Natural killer cell (primary cell): ENCODE data around the gene SPINDOC. TPM values are rescaled to one million over a fixed set of nuclear protein-coding genes. Genes with fewer than 3 reads are reported as not detected.

ENCODE experiments used
- ATAC-seq, 3 donors: fragments of 150-1000 bp in 2 of 3; fragments of 200-7000 bp in 1 of 3; cut with Tn5 transposase; 1 replicate in 1 of 3; 2 replicates in 2 of 3; pipeline ENCODE4 v1.10.0; 2021; ENCODE audit warnings: mild to moderate bottlenecking in 2 of 3, moderate library complexity in 2 of 3
- DNase-seq, 2 donors: peaks; one replicate each; pipeline versions ENCODE4 v3.0.0 to v3.0.0-alpha.2; 2013 to 2021; ENCODE audit warnings: mixed read lengths in 1 of 2
- H3K27ac ChIP-seq: one replicate; pipeline ENCODE4 v1.5.1; 2013; ENCODE audit warnings: mild to moderate bottlenecking, low read length
- H3K27me3 ChIP-seq: one replicate; pipeline ENCODE4 v1.6.1; 2013; ENCODE audit warnings: low read length; ENCODE audit not compliant: control insufficient read depth, insufficient read depth
- H3K36me3 ChIP-seq: one replicate; pipeline ENCODE4 v1.6.1; 2013; ENCODE audit warnings: low read length; ENCODE audit not compliant: control insufficient read depth, insufficient read depth
- H3K4me1 ChIP-seq: one replicate; pipeline ENCODE4 v1.6.1; 2013; ENCODE audit warnings: low read length; ENCODE audit not compliant: control insufficient read depth, insufficient read depth
- H3K4me3 ChIP-seq: one replicate; pipeline ENCODE4 v1.5.1; 2013; ENCODE audit warnings: low read length
- H3K9me3 ChIP-seq: one replicate; pipeline ENCODE4 v1.6.1; 2013; ENCODE audit warnings: low read length; ENCODE audit not compliant: control insufficient read depth, insufficient read depth
- H3K27ac Mint-ChIP-seq, 2 donors: one replicate each; pipeline ENCODE4 v1.8.0; 2022; ENCODE audit warnings: mild to moderate bottlenecking in 2 of 2, mixed read lengths in 2 of 2, moderate library complexity in 1 of 2
- H3K27me3 Mint-ChIP-seq, 2 donors: one replicate each; pipeline ENCODE4 v1.8.0; 2022; ENCODE audit warnings: low read depth in 2 of 2, mixed read lengths in 2 of 2
- H3K36me3 Mint-ChIP-seq: one replicate; pipeline ENCODE4 v1.8.0; 2022; ENCODE audit warnings: mixed read lengths
- H3K4me1 Mint-ChIP-seq, 2 donors: one replicate each; pipeline ENCODE4 v1.8.0; 2022; ENCODE audit warnings: mixed read lengths in 2 of 2
- H3K4me3 Mint-ChIP-seq: one replicate; pipeline ENCODE4 v1.8.0; 2022; ENCODE audit warnings: mild to moderate bottlenecking, moderate library complexity, mixed read lengths
- H3K9me3 Mint-ChIP-seq, 2 donors: one replicate each; pipeline ENCODE4 v1.8.0; 2022; ENCODE audit warnings: mixed read lengths in 2 of 2
- CTCF ChIP-seq: fragments of 200-600 bp; IDR thresholded peaks from one replicate; pipeline ENCODE4 v1.8.0; 2022; ENCODE audit warnings: antibody characterized with exemption
- WGBS: methylation state at CpG from one replicate; pipeline ENCODE4 v1.1.7; 2013; ENCODE audit warnings: missing lambda C conversion rate; ENCODE audit not compliant: insufficient coverage; 5-methylcytosine and 5-hydroxymethylcytosine counted together
- intact Hi-C: fragments of 100-400 bp; cut with micrococcal nuclease; formaldehyde crosslinking; loops from one replicate; pipeline ENCODE4 v1.14.2; 2022
- total RNA-seq, 4 donors: library from RNA; stranded (reverse); fragments of 120-200 nt in 1 of 4; gene quantifications; one replicate each; pipeline versions ENCODE4 v1.2.3 to v1.2.4, GENCODE V29; 2013 to 2022

SPINDOC gene
- total RNA-seq, 3 donors from 2014 or later (not counting 1 experiment from before 2014, with no cell fraction given) = 15.6 to 25.3 (median 21.1) TPM

GRCh38 chr11:63851364-63851763 lies 38.1 kb downstream of the SPINDOC start:
- H3K4me3 Mint-ChIP-seq = peak overlapping the region; percentile 26
- 27% methylated on average over 2 of the region's 2 CpGs for WGBS
- no peaks in the 10 kb centered on the region for H3K9me3 ChIP-seq
- H3K4me1 Mint-ChIP-seq = peaks cover 65 to 70% of the 10 kb centered on the region in 2 donors
- no peaks in the 10 kb centered on the region for H3K27me3 ChIP-seq
- no peaks in the 10 kb centered on the region for H3K27me3 Mint-ChIP-seq
- peak overlapping the region; percentile 60 for H3K27ac ChIP-seq
- peak overlapping the region; percentile 90 to 91 for H3K27ac Mint-ChIP-seq
- intact Hi-C loops = no loop called here
- no peak overlapping the region for H3K4me3 ChIP-seq
- no peak for TF ChIP-seq CTCF
- peaks cover 43% of the 10 kb centered on the region for H3K4me1 ChIP-seq
- no peaks in the 10 kb centered on the region for H3K36me3 Mint-ChIP-seq
- no peaks in the 10 kb centered on the region for H3K9me3 Mint-ChIP-seq
- H3K36me3 ChIP-seq = peaks cover 6% of the 10 kb centered on the region
- ATAC-seq (peak in 1 of 3 donors; percentile 55), DNase-seq (peak in 1 of 2 donors; percentile 42)

DNA sequence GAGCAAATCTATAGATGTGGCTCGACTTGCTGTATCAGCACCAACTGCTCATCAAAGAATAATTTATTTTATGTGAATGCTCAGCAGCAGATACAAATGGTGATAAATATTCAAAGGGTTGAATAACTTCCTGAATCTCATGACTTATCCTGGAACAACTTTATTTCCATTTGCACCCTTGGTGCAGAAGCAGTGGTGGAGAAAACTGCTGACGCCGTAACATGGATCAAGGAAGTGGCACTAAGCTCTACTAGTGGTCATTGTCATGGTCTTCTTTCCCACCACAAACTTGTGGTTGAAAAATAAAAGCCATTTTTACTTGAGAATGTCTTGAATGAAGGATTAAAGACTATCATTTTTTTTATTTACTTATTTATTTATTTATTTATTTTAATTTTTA lies 40.2 kb downstream of the SPINDOC start:
- TF ChIP-seq CTCF = no peak
- intact Hi-C loops = loop anchor here (2.0 kb wide), 1 partner anchor 13 kb away; no protein-coding TSS in a partner anchor
- H3K9me3 Mint-ChIP-seq = no peaks in the 10 kb centered on the region
- no peaks in the 10 kb centered on the region for H3K36me3 Mint-ChIP-seq
- H3K9me3 ChIP-seq = no peaks in the 10 kb centered on the region
- peak overlapping the region; percentile 9 for H3K4me3 Mint-ChIP-seq
- H3K27me3 ChIP-seq = no peaks in the 10 kb centered on the region
- H3K4me1 Mint-ChIP-seq = peaks cover 59 to 63% of the 10 kb centered on the region in 2 donors
- H3K4me3 ChIP-seq = no peak overlapping the region
- no peak overlapping the region for H3K27ac ChIP-seq
- DNase-seq (no peak), ATAC-seq (peak in 1 of 3 donors; percentile 15)
- no peaks in the 10 kb centered on the region for H3K27me3 Mint-ChIP-seq
- peak overlapping the region; percentile 90 to 91 for H3K27ac Mint-ChIP-seq
- 27% methylated on average over 2 of the region's 3 CpGs for WGBS
- H3K4me1 ChIP-seq = peaks cover 52% of the 10 kb centered on the region
- peaks cover 5% of the 10 kb centered on the region for H3K36me3 ChIP-seq

DNA sequence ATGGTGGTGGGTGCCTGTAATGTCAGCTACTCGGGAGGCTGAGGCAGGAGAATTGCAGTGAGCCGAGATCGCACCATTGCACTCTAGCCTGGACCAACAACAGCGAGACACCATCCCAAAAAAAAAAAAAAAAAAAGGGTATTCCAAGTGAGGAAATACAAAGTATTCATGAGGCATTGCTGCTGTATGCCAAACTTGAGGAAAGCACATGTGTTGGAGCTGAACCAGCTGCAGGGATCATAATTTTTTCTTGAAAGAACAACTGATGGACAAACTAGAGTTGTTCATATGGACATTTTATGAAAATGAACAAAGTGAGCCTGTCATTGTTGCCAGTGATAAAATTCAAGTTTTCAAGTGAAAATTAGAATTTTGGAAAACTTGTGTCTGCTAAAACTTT lies 41.4 kb downstream of the SPINDOC start:
- H3K36me3 Mint-ChIP-seq = no peaks in the 10 kb centered on the region
- H3K27ac Mint-ChIP-seq = peak overlapping the region; percentile 85 to 88
- H3K4me3 ChIP-seq = no peak overlapping the region
- no peak for TF ChIP-seq CTCF
- H3K9me3 Mint-ChIP-seq = no peaks in the 10 kb centered on the region
- H3K27ac ChIP-seq = no peak overlapping the region
- H3K4me3 Mint-ChIP-seq = no peak overlapping the region
- no peak for DNase-seq
- peaks cover 52% of the 10 kb centered on the region for H3K4me1 ChIP-seq
- H3K27me3 Mint-ChIP-seq = no peaks in the 10 kb centered on the region
- H3K27me3 ChIP-seq = no peaks in the 10 kb centered on the region
- intact Hi-C loops = no loop called here
- no peaks in the 10 kb centered on the region for H3K9me3 ChIP-seq
- no peak for ATAC-seq
- 97% methylated on average over 4 of the region's 4 CpGs for WGBS
- H3K4me1 Mint-ChIP-seq = peaks cover 56 to 65% of the 10 kb centered on the region in 2 donors
- peaks cover 1% of the 10 kb centered on the region for H3K36me3 ChIP-seq

DNA sequence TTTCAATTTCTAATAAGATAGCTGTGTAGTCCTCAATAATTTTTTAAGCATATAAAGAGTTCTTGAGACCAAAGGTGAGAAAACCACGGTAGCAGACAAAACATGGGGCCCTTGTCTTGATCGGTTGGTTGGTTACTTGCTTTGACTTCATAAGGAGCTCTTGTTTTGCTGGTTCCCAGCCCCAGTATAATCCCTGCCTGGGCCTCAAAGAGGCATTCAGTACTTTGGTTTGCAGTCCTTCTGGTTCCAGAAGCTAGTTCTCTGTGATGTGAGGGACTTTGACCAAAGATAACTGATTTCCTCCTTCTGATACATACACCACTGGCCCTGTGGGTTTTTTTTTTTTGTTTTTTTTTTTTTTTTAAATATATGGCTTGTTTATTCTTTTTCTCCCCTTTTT lies 42.7 kb downstream of the SPINDOC start:
- H3K4me1 ChIP-seq = peaks cover 45% of the 10 kb centered on the region
- H3K27ac ChIP-seq = peak overlapping the region; percentile 64
- H3K36me3 Mint-ChIP-seq = no peaks in the 10 kb centered on the region
- no peaks in the 10 kb centered on the region for H3K27me3 ChIP-seq
- no peak for TF ChIP-seq CTCF
- H3K9me3 ChIP-seq = no peaks in the 10 kb centered on the region
- H3K4me3 Mint-ChIP-seq = peak overlapping the region; percentile 62
- no peaks in the 10 kb centered on the region for H3K27me3 Mint-ChIP-seq
- intact Hi-C loops = no loop called here
- peak overlapping the region; percentile 85 to 88 for H3K27ac Mint-ChIP-seq
- no peaks in the 10 kb centered on the region for H3K9me3 Mint-ChIP-seq
- DNase-seq = peak in 1 of 2 donors; percentile 55
- H3K4me1 Mint-ChIP-seq = peaks cover 53 to 55% of the 10 kb centered on the region in 2 donors
- peak; percentile 62 to 84 (median 64) for ATAC-seq
- 31% methylated on average over 2 of the region's 2 CpGs for WGBS
- H3K36me3 ChIP-seq = peaks cover 4% of the 10 kb centered on the region
- H3K4me3 ChIP-seq = no peak overlapping the region
